Activated CD8-positive, alpha-beta T cell treated with anti-CD3 and anti-CD28 coated beads, Interleukin-2, amount 10 ng/mL, durations not matched to agents 7 days and 5 days (primary cell): Measurements from ENCODE around the gene SCYGR3. TPM values are rescaled to one million over a fixed set of nuclear protein-coding genes. Genes with fewer than 3 reads are reported as not detected.
A peak's percentile ranks its signal among the peaks of the same experiment; 100 is the strongest.
"Not testable (repeated sequence)": the region's sequence is repeated elsewhere in the genome, so short reads cannot be mapped to it uniquely, and the experiment has no call there.

Experiments
- ATAC-seq: fragments of 150-1000 bp; cut with Tn5 transposase; one replicate; pipeline ENCODE4 v1.10.0; 2021; ENCODE audit warnings: moderate library complexity
- CTCF ChIA-PET: fragments of 350-600 bp; sonication (Branson Sonifier 250); formaldehyde crosslinking; loops from one replicate; lab custom pipeline; 2021; ENCODE audit warnings: antibody characterized with exemption; lab: Charles Lee
- POLR2A ChIA-PET: fragments of 350-600 bp; sonication (Branson Sonifier 250); formaldehyde crosslinking; loops from one replicate; lab custom pipeline; 2021; ENCODE audit warnings: antibody characterized with exemption; lab: Charles Lee
- DNase-seq: peaks from one replicate; pipeline ENCODE4 v3.0.0-alpha.2; 2020
- H3K27ac Mint-ChIP-seq: one replicate; pipeline ENCODE4 v1.8.0; 2021; ENCODE audit warnings: mild to moderate bottlenecking, mixed read lengths
- H3K27me3 Mint-ChIP-seq: one replicate; pipeline ENCODE4 v1.8.0; 2021; ENCODE audit warnings: low read depth, mixed read lengths
- H3K36me3 Mint-ChIP-seq: one replicate; pipeline ENCODE4 v1.8.0; 2021; ENCODE audit warnings: low read depth, mixed read lengths
- H3K4me1 Mint-ChIP-seq: one replicate; pipeline ENCODE4 v1.8.0; 2021; ENCODE audit warnings: low read depth, mixed read lengths
- H3K4me3 Mint-ChIP-seq: one replicate; pipeline ENCODE4 v1.8.0; 2021; ENCODE audit warnings: mild to moderate bottlenecking, mixed read lengths
- H3K9me3 Mint-ChIP-seq: one replicate; pipeline ENCODE4 v1.8.0; 2022; ENCODE audit warnings: mixed read lengths; ENCODE audit not compliant: insufficient read depth
- total RNA-seq, 2 experiments: library from RNA; stranded (reverse); gene quantifications; one replicate each; pipeline ENCODE4 v1.2.3, GENCODE V29; 2021

The SCYGR3 gene
- total RNA-seq, 2 experiments from 2014 or later = not detected

DNA sequence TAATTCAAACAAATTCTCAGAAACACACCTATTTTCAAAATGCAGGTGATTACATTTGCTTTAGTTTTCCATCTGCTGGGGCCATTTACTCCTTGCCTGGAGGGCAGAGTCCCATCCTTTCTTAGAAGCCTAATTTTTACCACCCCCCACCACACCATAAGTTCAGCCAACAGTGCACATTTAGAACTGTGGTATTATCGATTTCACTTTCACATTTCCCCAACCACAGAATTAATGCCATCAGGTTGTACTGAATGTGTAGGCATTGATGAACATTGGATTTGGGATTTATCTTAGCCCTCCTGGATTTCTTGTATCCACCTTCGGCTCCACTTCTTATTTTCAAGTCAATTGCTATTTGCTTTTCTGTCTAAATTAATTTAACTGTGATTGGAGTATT is 4.5 kb downstream of the SCYGR3 start:
- H3K4me3 Mint-ChIP-seq = no peak overlapping the region
- ChIA-PET CTCF (no interaction called here), POLR2A (no interaction called here)
- no peak for ATAC-seq
- no peaks in the 10 kb centered on the region for H3K9me3 Mint-ChIP-seq
- H3K27me3 Mint-ChIP-seq = peaks cover 39% of the 10 kb centered on the region
- no peaks in the 10 kb centered on the region for H3K36me3 Mint-ChIP-seq
- H3K27ac Mint-ChIP-seq = no peak overlapping the region
- H3K4me1 Mint-ChIP-seq = peaks cover 11% of the 10 kb centered on the region
- no peak for DNase-seq

DNA sequence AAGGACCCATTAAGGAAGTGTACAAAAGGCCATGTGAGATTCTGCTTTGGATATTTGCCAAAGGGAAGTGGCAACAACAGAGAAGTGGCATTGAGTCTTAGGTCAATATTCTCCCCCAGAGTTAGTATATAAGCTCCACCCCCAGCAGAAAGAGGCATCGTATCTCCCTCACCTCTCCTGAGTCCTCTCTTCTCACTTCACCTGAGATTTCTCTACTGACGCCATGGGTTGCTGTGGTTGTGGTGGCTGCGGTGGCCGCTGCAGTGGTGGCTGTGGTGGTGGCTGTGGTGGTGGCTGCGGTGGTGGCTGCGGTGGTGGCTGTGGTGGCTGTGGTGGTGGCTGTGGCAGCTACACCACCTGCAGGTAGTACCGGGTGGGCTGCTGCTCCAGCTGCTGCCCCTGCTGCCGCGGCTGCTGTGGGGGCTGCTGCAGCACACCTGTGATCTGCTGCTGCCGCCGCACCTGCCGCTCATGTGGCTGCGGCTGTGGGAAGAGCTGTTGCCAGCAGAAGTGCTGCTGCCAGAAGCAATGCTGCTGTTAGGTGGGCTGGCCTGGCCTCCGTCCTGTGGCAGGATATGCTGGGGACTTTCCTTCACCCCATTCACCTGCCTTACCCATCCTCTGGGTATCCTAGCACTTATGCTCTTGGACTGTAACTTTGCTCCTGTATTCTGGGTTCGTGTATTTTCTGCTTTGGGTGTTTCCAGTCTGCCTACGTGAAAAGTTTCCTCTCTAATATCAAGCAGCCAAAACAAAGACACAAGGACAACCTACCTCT is 5.9 kb downstream of the SCYGR3 start:
- Mint-ChIP-seq H3K27ac (peak overlapping the region; percentile 5), H3K9me3 (no peaks in the 10 kb centered on the region), H3K4me1 (peaks cover 11% of the 10 kb centered on the region), H3K4me3 (peak overlapping the region; percentile 25), H3K27me3 (peaks cover 45% of the 10 kb centered on the region), H3K36me3 (no peaks in the 10 kb centered on the region)
- ChIA-PET POLR2A (no interaction called here), CTCF (no interaction called here)
- DNase-seq (no peak), ATAC-seq (no peak)

DNA sequence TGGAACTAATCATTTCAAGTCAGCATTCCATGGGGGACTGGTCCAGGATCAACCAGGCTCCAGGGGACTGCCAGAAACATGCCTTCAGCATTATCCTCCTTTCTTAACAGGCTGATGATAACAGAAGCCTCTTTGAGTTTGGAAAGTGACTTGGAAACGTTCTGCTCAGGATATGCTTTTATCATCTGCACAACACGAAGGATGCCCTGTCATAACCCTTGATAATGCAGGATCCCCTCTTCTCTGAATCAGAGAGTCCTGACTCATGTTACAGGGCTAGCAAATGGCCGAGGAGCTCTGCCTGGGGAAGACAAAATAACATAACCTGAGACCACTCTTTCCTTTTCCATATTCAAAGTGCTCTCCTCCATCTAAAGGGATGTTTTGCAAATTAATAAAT is 6.7 kb downstream of the SCYGR3 start:
- DNase-seq = no peak
- CTCF ChIA-PET = no interaction called here
- ATAC-seq = no peak
- Mint-ChIP-seq H3K27me3 (peaks cover 45% of the 10 kb centered on the region), H3K27ac (no peak overlapping the region), H3K4me1 (peaks cover 11% of the 10 kb centered on the region), H3K4me3 (no peak overlapping the region), H3K36me3 (no peaks in the 10 kb centered on the region), H3K9me3 (no peaks in the 10 kb centered on the region)
- POLR2A ChIA-PET = no interaction called here

DNA sequence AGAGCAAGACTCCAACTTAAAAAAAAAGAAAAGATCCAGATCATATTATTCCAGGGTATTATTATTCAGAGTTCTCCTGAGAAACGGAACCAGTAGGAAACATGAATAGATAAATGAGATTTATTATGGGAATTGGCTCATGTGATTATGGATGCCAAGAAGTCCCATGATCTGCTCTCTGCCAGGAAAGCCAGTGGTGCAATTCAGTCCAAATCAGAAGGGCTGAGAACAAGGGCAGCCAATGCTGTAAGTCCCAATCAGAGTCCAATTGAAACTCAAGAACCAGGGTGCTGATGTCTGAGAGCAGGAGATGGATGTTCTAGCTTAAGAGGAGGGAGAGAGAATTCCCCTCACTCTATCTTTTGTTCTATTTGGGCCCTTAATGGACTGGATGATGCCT is 8.2 kb downstream of the SCYGR3 start:
- Mint-ChIP-seq H3K27me3 (peaks cover 38% of the 10 kb centered on the region), H3K36me3 (no peaks in the 10 kb centered on the region), H3K4me1 (peaks cover 11% of the 10 kb centered on the region), H3K9me3 (no peaks in the 10 kb centered on the region), H3K27ac (no peak overlapping the region), H3K4me3 (no peak overlapping the region)
- POLR2A ChIA-PET = interaction anchor here (0.5 kb wide), 1 partner anchor 26 kb away, joined by 3 read pairs; no protein-coding TSS in a partner anchor
- no peak for ATAC-seq
- no peak for DNase-seq
- CTCF ChIA-PET = no interaction called here

DNA sequence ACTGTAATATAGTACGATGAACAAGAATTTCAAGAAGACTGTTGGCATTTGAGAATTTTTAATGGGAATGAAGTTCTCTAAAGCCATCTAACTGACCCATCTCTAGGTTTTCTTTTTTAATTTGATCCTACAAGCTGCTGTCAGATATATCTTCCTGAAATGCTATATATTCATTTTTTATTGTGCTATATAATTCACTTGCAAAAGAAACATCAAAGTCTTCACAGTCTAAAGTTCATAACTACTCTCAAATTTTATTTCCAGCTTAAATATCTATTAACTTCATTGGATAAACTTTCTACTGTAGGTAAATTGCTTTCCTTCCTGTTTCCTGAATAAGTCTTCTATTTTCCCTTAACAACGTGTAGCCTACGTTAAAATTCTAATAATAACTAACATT is 12.3 kb downstream of the SCYGR3 start:
- ChIA-PET CTCF (interaction anchor here (1.3 kb wide), 1 partner anchor 164 kb away, joined by 4 read pairs; no protein-coding TSS in a partner anchor), POLR2A (no interaction called here)
- Mint-ChIP-seq H3K27ac (no peak overlapping the region), H3K36me3 (no peaks in the 10 kb centered on the region), H3K4me3 (no peak overlapping the region), H3K9me3 (no peaks in the 10 kb centered on the region), H3K4me1 (no peaks in the 10 kb centered on the region), H3K27me3 (peaks cover 21% of the 10 kb centered on the region)
- ATAC-seq = no peak
- no peak for DNase-seq

DNA sequence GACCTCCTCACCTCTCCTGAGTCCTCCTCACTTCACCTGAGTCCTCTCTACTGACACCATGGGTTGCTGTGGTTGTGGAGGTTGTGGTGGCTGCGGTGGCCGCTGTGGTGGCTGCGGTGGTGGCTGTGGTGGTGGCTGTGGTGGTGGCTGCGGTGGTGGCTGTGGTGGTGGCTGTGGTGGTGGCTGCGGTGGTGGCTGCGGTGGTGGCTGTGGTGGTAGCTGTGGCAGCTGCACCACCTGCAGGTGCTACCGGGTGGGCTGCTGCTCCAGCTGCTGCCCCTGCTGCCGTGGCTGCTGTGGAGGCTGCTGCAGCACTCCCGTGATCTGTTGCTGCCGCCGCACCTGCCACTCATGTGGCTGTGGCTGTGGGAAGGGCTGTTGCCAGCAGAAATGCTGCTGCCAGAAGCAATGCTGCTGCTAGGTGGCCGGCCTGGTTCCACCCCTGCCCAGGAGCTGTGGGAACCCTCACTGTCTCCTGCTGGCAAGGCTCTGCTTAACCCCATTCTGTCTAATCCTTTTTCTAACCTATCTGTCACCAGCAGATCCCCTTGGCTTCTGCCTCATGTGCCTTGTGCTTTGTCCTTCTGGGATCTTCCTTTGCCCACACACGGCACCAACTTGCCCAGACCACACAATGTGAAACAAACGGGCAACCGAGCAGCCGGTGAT is 15.7 kb downstream of the SCYGR3 start, which contains the start of gene SCYGR2:
SCYGR2 (plus strand) TSS at position 59 of the 669 bp plus-strand sequence; CDS start at position 59, 0 bp downstream.
- POLR2A ChIA-PET, H3K27ac Mint-ChIP-seq, H3K4me1 Mint-ChIP-seq, DNase-seq, H3K36me3 Mint-ChIP-seq, ATAC-seq, CTCF ChIA-PET, H3K4me3 Mint-ChIP-seq, H3K9me3 Mint-ChIP-seq: not testable (repeated sequence)
- peaks cover 17% of the 10 kb centered on the region for H3K27me3 Mint-ChIP-seq

DNA sequence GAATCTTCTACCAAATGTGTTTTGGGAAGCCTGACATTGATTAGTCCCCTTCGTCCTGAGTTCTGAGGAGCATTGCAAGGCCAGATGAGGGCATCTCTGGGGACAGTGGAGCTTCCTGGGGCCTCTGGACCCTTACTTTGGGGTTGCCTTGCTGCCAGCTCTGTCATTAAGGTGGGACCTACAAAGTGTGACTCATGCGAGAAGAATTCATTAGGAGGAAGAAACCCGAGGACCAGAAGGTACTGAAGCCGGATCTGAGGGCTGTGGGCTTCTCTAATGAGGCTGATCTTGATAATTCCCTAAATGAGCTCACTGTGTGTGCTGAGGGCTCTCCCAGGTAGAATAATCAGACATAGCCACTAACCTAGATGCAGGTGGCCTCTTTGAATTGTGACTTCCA is 16.6 kb downstream of the SCYGR3 start:
- POLR2A ChIA-PET = no interaction called here
- Mint-ChIP-seq H3K4me3 (no peak overlapping the region), H3K27ac (no peak overlapping the region), H3K9me3 (no peaks in the 10 kb centered on the region), H3K27me3 (peaks cover 16% of the 10 kb centered on the region), H3K4me1 (peaks cover 5% of the 10 kb centered on the region), H3K36me3 (no peaks in the 10 kb centered on the region)
- DNase-seq (no peak), ATAC-seq (no peak)
- CTCF ChIA-PET = no interaction called here

DNA sequence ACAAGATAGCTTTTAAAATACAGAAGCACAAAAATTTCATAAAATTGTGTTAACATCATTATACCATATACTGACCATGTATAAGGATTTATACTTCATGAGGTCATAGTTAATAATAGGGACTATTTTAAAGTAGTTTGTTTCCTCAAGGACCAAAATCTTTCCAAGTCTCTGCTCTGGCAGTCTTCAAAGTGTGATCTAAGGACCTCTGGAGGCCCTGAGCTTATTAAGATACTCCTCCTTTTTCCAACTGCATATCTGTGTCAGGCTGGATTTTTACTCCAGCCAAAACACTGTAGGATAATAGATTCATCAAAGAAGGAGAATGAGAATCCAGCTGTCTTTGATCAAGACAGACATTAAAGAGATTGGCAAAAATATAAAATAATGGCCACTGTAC is 17.6 kb downstream of the SCYGR3 start:
- Mint-ChIP-seq H3K4me1 (peaks cover 12% of the 10 kb centered on the region), H3K27ac (no peak overlapping the region), H3K27me3 (peaks cover 16% of the 10 kb centered on the region), H3K4me3 (no peak overlapping the region), H3K9me3 (no peaks in the 10 kb centered on the region), H3K36me3 (no peaks in the 10 kb centered on the region)
- no peak for ATAC-seq
- POLR2A ChIA-PET = no interaction called here
- no peak for DNase-seq
- CTCF ChIA-PET = no interaction called here

DNA sequence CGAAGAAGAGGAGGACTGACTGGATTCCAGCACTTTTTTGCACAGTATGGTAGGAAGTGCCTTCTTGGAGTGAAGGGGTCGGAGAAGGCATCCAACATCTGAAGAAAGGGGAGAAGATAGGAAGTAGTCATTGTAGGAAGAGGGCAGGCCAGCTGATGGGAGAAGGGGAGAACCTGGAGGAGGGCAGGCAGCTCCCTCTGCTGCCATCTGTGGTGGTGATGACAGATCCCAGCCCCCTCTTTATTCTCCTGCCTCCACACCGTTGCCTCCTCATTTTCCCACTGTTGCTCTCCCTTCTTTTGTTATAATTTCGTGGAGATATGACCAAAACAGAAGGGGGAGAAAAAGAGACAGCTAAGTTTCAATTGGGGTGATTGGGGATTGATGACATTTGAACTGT is 18.8 kb downstream of the SCYGR3 start:
- POLR2A ChIA-PET = no interaction called here
- ATAC-seq (no peak), DNase-seq (no peak)
- peaks cover 16% of the 10 kb centered on the region for H3K27me3 Mint-ChIP-seq
- H3K4me1 Mint-ChIP-seq = peaks cover 12% of the 10 kb centered on the region
- CTCF ChIA-PET = no interaction called here
- H3K4me3 Mint-ChIP-seq = no peak overlapping the region
- H3K36me3 Mint-ChIP-seq = no peaks in the 10 kb centered on the region
- no peaks in the 10 kb centered on the region for H3K9me3 Mint-ChIP-seq
- no peak overlapping the region for H3K27ac Mint-ChIP-seq

DNA sequence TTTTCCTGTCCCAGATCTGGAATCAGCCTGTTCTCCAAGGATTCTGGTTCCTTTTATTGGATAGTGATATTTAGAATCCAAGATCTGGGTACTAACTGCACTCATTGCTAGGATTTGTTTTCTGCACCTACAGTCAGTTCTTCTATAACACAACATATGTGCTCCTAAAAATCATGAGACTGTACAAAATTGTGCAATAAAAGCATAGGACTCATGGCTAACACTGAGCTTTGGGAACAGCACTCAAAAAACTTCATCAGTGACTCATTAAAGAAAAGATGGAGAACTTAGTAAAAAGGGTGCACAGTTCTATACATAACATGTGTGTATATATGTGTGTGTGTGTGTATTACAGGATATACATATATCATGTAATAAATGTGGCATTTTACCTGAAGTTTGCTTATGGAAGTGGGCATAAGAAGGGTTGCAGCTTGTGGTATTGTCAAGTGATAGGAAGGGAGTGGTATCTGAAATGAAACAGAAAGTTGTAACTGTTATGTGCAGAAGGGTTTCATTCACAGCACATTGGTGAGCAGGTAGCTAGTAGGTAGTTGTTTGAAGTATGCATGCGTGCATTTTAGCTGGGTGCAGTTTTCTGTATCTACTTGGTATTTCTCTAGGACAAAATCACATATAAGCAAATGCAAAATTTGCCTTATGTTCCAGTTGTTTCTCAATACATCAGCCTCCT is 21.8 kb downstream of the SCYGR3 start:
- no peak overlapping the region for H3K4me3 Mint-ChIP-seq
- H3K36me3 Mint-ChIP-seq = no peaks in the 10 kb centered on the region
- peaks cover 12% of the 10 kb centered on the region for H3K4me1 Mint-ChIP-seq
- CTCF ChIA-PET = interaction anchor here (1.4 kb wide), 1 partner anchor 27 kb away, joined by 3 read pairs; no protein-coding TSS in a partner anchor
- H3K9me3 Mint-ChIP-seq = no peaks in the 10 kb centered on the region
- POLR2A ChIA-PET = no interaction called here
- DNase-seq (no peak), ATAC-seq (peak; percentile 49)
- H3K27me3 Mint-ChIP-seq = peaks cover 26% of the 10 kb centered on the region
- no peak overlapping the region for H3K27ac Mint-ChIP-seq

DNA sequence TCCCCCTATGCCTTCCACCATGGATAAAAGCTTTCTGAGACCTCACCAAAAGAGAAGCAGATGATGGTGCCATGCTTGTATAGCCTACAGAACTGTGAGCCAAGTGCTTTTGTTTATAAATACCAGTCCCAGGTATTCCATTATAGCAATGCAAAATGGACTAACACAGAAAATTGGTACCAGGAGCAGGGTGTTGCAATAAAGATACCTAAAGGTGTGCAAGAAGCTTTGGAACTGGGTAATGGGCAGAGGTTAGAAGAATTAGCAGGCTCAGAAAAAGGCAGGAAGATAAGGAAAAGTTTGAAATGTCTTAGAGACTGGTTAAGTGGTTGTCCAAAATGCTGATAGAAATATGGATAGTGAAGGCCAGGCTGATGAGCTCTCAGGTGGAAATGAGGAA is 32.3 kb downstream of the SCYGR3 start:
- Mint-ChIP-seq H3K4me1 (no peaks in the 10 kb centered on the region), H3K36me3 (no peaks in the 10 kb centered on the region), H3K27ac (no peak overlapping the region), H3K9me3 (peaks cover 10% of the 10 kb centered on the region), H3K4me3 (no peak overlapping the region), H3K27me3 (peaks cover 31% of the 10 kb centered on the region)
- ATAC-seq (no peak), DNase-seq (no peak)
- POLR2A ChIA-PET = no interaction called here
- CTCF ChIA-PET = no interaction called here

DNA sequence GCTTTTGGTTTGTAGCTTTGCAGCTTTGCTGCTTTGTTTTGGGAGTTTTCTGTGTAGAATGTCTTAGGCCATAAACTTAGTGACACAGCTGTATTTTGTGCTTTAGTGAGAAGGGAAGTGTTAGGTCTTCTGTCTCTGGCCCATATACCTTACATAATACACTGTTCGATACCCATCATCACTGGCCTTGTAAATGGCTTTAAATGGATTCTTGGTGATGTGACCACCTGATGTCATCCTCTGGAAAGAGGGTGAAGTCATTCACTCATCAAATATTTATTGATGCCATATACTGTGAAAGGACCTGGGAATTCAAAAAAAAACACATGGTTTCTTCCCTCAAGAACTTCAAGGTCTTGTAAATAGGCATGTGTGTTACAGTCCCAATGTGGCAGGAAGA is 34.8 kb downstream of the SCYGR3 start:
- H3K4me3 Mint-ChIP-seq = no peak overlapping the region
- H3K36me3 Mint-ChIP-seq = no peaks in the 10 kb centered on the region
- CTCF ChIA-PET = interaction anchor here (0.7 kb wide), 1 partner anchor 81 kb away, joined by 3 read pairs; no protein-coding TSS in a partner anchor
- H3K9me3 Mint-ChIP-seq = peaks cover 10% of the 10 kb centered on the region
- no peak for DNase-seq
- no peak for ATAC-seq
- no peak overlapping the region for H3K27ac Mint-ChIP-seq
- POLR2A ChIA-PET = no interaction called here
- H3K27me3 Mint-ChIP-seq = peaks cover 34% of the 10 kb centered on the region
- H3K4me1 Mint-ChIP-seq = no peaks in the 10 kb centered on the region
